B cell (primary cell): ENCODE data around the gene DNM2. TPM values are rescaled to one million over a fixed set of nuclear protein-coding genes. Genes with fewer than 3 reads are reported as not detected.

ENCODE experiments used
- ATAC-seq: fragments of 200-7000 bp; cut with Tn5 transposase; one replicate; pipeline ENCODE4 v1.10.0; 2021; ENCODE audit warnings: low read depth, mild to moderate bottlenecking, moderate number of reproducible peaks, moderate library complexity
- CTCF ChIA-PET: fragments of 350-600 bp; sonication (Branson Sonifier 250); formaldehyde crosslinking; loops from one replicate; lab custom pipeline; 2021; ENCODE audit warnings: antibody characterized with exemption, inconsistent platforms; lab: Charles Lee
- POLR2A ChIA-PET: fragments of 350-600 bp; sonication (Branson Sonifier 250); formaldehyde crosslinking; loops from one replicate; lab custom pipeline; 2021; ENCODE audit warnings: antibody characterized with exemption; lab: Charles Lee
- DNase-seq: peaks from one replicate; pipeline ENCODE4 v3.0.0; 2013
- H2AFZ ChIP-seq: 2 replicates; pipeline ENCODE4 v1.6.1; 2012; ENCODE audit warnings: mild to moderate bottlenecking, low read depth, low read length; ENCODE audit not compliant: insufficient read depth, poor library complexity, severe bottlenecking
- H3K27ac ChIP-seq, 2 donors: 1 replicate in 1 of 2; 2 replicates in 1 of 2; pipeline ENCODE4 v1.5.1; 2012 to 2013; ENCODE audit warnings: low read length in 2 of 2, mild to moderate bottlenecking in 2 of 2, moderate library complexity in 1 of 2
- H3K27me3 ChIP-seq, 4 experiments: fragments of 200-600 bp in 1 of 4; sonication (generic) in 1 of 4; replicated peaks in 1 of 4; 1 replicate in 2 of 4; 2 replicates in 2 of 4; pipeline versions ENCODE4 v1.6.1 to v1.7.0; 2013 to 2016; ENCODE audit warnings: low read length in 3 of 4, mild to moderate bottlenecking in 2 of 4, mixed read lengths in 1 of 4, moderate library complexity in 1 of 4; ENCODE audit not compliant: insufficient read depth in 4 of 4, control insufficient read depth in 3 of 4; ENCODE audit errors: control extremely low read depth in 1 of 4
- H3K36me3 ChIP-seq, 2 experiments: replicated peaks in 1 of 2; 1 replicate in 1 of 2; 2 replicates in 1 of 2; pipeline versions ENCODE4 v1.6.1 to v1.7.1; 2013; ENCODE audit warnings: low read length in 1 of 2; ENCODE audit not compliant: insufficient read depth in 2 of 2, control insufficient read depth in 1 of 2; ENCODE audit errors: control extremely low read depth in 1 of 2, extremely low read depth in 1 of 2
- H3K4me1 ChIP-seq, 2 donors: fragments of 200-600 bp in 1 of 2; sonication (generic) in 1 of 2; 1 replicate in 1 of 2; 2 replicates in 1 of 2; pipeline versions ENCODE4 v1.5.1 to v1.6.1; 2013 to 2017; ENCODE audit warnings: low read length in 2 of 2; ENCODE audit not compliant: control insufficient read depth in 2 of 2, insufficient read depth in 2 of 2
- H3K4me2 ChIP-seq: replicated peaks from 2 replicates; pipeline ENCODE3; 2012; ENCODE audit warnings: mild to moderate bottlenecking, low read depth, low read length; ENCODE audit not compliant: poor library complexity, severe bottlenecking
- H3K4me3 ChIP-seq, 5 experiments: fragments of 200-600 bp in 1 of 5; sonication (generic) in 1 of 5; 1 replicate in 3 of 5; 2 replicates in 2 of 5; pipeline versions ENCODE4 v1.5.1 to v1.7.0; 2011 to 2016; ENCODE audit warnings: low read length in 4 of 5, mild to moderate bottlenecking in 4 of 5, low read depth in 2 of 5, control low read depth in 1 of 5, moderate library complexity in 1 of 5; ENCODE audit not compliant: insufficient read depth in 1 of 5; ENCODE audit errors: control extremely low read depth in 1 of 5, extremely low read depth in 1 of 5
- H3K79me2 ChIP-seq: fragments of 200-600 bp; sonication (generic); one replicate; pipeline ENCODE4 v1.6.0; 2016; ENCODE audit warnings: low read length; ENCODE audit not compliant: control insufficient read depth, insufficient read depth
- H3K9ac ChIP-seq: fragments of 200-600 bp; sonication (generic); 2 replicates; pipeline ENCODE4 v1.6.1; 2017; ENCODE audit warnings: mild to moderate bottlenecking, low read length, moderate library complexity
- H3K9me3 ChIP-seq, 3 donors: one replicate each; pipeline versions ENCODE4 v1.6.1 to v1.7.1; 2013; ENCODE audit warnings: low read length in 2 of 3; ENCODE audit not compliant: control insufficient read depth in 2 of 3, insufficient read depth in 1 of 3; ENCODE audit errors: control extremely low read depth in 1 of 3
- H4K20me1 ChIP-seq: 2 replicates; pipeline ENCODE4 v1.6.0; 2012; ENCODE audit warnings: mild to moderate bottlenecking, low read length; ENCODE audit not compliant: insufficient read depth, control insufficient read depth, poor library complexity, severe bottlenecking
- H3K27ac Mint-ChIP-seq: one replicate; pipeline ENCODE4 v1.8.0; 2021; ENCODE audit warnings: mixed read lengths
- H3K27me3 Mint-ChIP-seq: one replicate; pipeline ENCODE4 v1.8.0; 2021; ENCODE audit warnings: mixed read lengths
- H3K4me1 Mint-ChIP-seq: one replicate; pipeline ENCODE4 v1.8.0; 2021; ENCODE audit warnings: mixed read lengths
- H3K4me3 Mint-ChIP-seq: one replicate; pipeline ENCODE4 v1.8.0; 2021; ENCODE audit warnings: mixed read lengths
- H3K9me3 Mint-ChIP-seq: one replicate; pipeline ENCODE4 v1.8.0; 2022; ENCODE audit warnings: mixed read lengths; ENCODE audit not compliant: insufficient read depth
- EZH2 ChIP-seq: IDR thresholded peaks from 2 replicates; pipeline ENCODE4 v1.6.1; 2012; ENCODE audit warnings: borderline replicate concordance, low read depth, mild to moderate bottlenecking, moderate library complexity, low read length; ENCODE audit not compliant: insufficient read depth, poor library complexity, severe bottlenecking
- WGBS: methylation state at CpG from one replicate; pipeline ENCODE4 v1.1.5; 2013; ENCODE audit warnings: missing lambda C conversion rate; ENCODE audit not compliant: insufficient coverage; 5-methylcytosine and 5-hydroxymethylcytosine counted together
- intact Hi-C: fragments of 100-400 bp; cut with micrococcal nuclease; formaldehyde crosslinking; loops from one replicate; pipeline ENCODE4 v1.10.0; 2022
- polyA plus RNA-seq: library from polyadenylated mRNA; depleted of rRNA; stranded (reverse); fragments of >200 nt; gene quantifications from 2 replicates; pipeline ENCODE4 v1.2.3, GENCODE V29; 2012
- total RNA-seq, 2 donors: library from RNA; stranded (reverse); fragments of 120-200 nt in 1 of 2; gene quantifications; 1 replicate in 1 of 2; 2 replicates in 1 of 2; pipeline versions ENCODE4 v1.2.3 to v1.2.4, GENCODE V29; 2013 to 2022
- TF ChIP-seq, protein P1 (sequence below): fragments of 200-600 bp; IDR thresholded peaks from one replicate; pipeline ENCODE4 v1.8.0; 2022; ENCODE audit warnings: antibody characterized with exemption, mild to moderate bottlenecking

DNM2 gene
- total and polyA plus RNA-seq, 2 donors (not counting 1 experiment from before 2014, with no cell fraction given), result 163 to 353 TPM

- no peaks in the 10 kb centered on the region for H3K9me3 ChIP-seq
- no peak for DNase-seq
- H3K4me1 ChIP-seq, result peaks cover 29 to 47% of the 10 kb centered on the region in 2 donors
- H3K27ac ChIP-seq, result no peak overlapping the region
- Mint-ChIP-seq H3K9me3 (no peaks in the 10 kb centered on the region), H3K27ac (no peak overlapping the region), H3K27me3 (no peaks in the 10 kb centered on the region), H3K4me3 (no peak overlapping the region), H3K4me1 (peaks cover 50% of the 10 kb centered on the region)
- H3K4me3 ChIP-seq, result no peak overlapping the region
- intact Hi-C loops, result no loop called here
- TF ChIP-seq EZH2, result no peak
- TF ChIP-seq, protein P1, sequence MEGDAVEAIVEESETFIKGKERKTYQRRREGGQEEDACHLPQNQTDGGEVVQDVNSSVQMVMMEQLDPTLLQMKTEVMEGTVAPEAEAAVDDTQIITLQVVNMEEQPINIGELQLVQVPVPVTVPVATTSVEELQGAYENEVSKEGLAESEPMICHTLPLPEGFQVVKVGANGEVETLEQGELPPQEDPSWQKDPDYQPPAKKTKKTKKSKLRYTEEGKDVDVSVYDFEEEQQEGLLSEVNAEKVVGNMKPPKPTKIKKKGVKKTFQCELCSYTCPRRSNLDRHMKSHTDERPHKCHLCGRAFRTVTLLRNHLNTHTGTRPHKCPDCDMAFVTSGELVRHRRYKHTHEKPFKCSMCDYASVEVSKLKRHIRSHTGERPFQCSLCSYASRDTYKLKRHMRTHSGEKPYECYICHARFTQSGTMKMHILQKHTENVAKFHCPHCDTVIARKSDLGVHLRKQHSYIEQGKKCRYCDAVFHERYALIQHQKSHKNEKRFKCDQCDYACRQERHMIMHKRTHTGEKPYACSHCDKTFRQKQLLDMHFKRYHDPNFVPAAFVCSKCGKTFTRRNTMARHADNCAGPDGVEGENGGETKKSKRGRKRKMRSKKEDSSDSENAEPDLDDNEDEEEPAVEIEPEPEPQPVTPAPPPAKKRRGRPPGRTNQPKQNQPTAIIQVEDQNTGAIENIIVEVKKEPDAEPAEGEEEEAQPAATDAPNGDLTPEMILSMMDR, result no peak
- H3K79me2 ChIP-seq, result peaks cover 63% of the 10 kb centered on the region
- H3K4me2 ChIP-seq, result no peak overlapping the region
- no peaks in the 10 kb centered on the region for H3K27me3 ChIP-seq
- ChIA-PET CTCF (interaction anchor here (1.5 kb wide), 1 partner anchor 57 kb away, joined by 5 read pairs; the partner anchor contains the start of gene DNM2), POLR2A (interaction anchor here (0.7 to 1.8 kb wide), 3 partner anchors 14 to 158 kb away, joined by 3 to 9 read pairs (median 4); no protein-coding TSS in a partner anchor)
- 64% methylated on average over 3 of the region's 3 CpGs for WGBS
- no peak for ATAC-seq
- peaks cover 36% of the 10 kb centered on the region for H4K20me1 ChIP-seq
- peaks cover 5 to 47% of the 10 kb centered on the region in 2 experiments for H3K36me3 ChIP-seq
- no peak overlapping the region for H2AFZ ChIP-seq
- H3K9ac ChIP-seq, result no peak overlapping the region
These were observed 56.1 kb downstream of the DNM2 start for GRCh38 chr19:10773969-10774368.

- no peak overlapping the region for H3K9ac ChIP-seq
- ATAC-seq (no peak), DNase-seq (no peak)
- POLR2A ChIA-PET, result interaction anchor here (1.8 kb wide), 1 partner anchor 15 kb away, joined by 9 read pairs; no protein-coding TSS in a partner anchor
- WGBS, result 100% methylated on average over 5 of the region's 6 CpGs
- Mint-ChIP-seq H3K4me3 (no peak overlapping the region), H3K4me1 (peaks cover 45% of the 10 kb centered on the region), H3K27me3 (no peaks in the 10 kb centered on the region), H3K9me3 (no peaks in the 10 kb centered on the region), H3K27ac (peak overlapping the region; percentile 10)
- H3K4me2 ChIP-seq, result no peak overlapping the region
- peaks cover 22 to 40% of the 10 kb centered on the region in 2 donors for H3K4me1 ChIP-seq
- peaks cover 27% of the 10 kb centered on the region for H4K20me1 ChIP-seq
- TF ChIP-seq, protein P1, result no peak
- no peak for TF ChIP-seq EZH2
- intact Hi-C loops, result no loop called here
- no peak overlapping the region for H3K4me3 ChIP-seq
- no peaks in the 10 kb centered on the region for H3K27me3 ChIP-seq
- H2AFZ ChIP-seq, result no peak overlapping the region
- H3K9me3 ChIP-seq, result no peaks in the 10 kb centered on the region
- CTCF ChIA-PET, result interaction anchor here (0.7 to 1.5 kb wide), 2 partner anchors 58 to 228 kb away, joined by 4 to 5 read pairs; partner anchors contain the start of gene DNM2
- no peak overlapping the region for H3K27ac ChIP-seq
- H3K36me3 ChIP-seq, result peaks cover 5 to 52% of the 10 kb centered on the region in 2 experiments
- H3K79me2 ChIP-seq, result peaks cover 61% of the 10 kb centered on the region
These were observed 57.0 kb downstream of the DNM2 start for GRCh38 chr19:10774893-10775292.
